HEK293T (cell line): ENCODE data around the gene TBC1D8.

ENCODE experiments used
- FOXA1 ChIP-seq: fragments of 450-650 bp; IDR thresholded peaks from 2 replicates; pipeline ENCODE4 v1.6.1; 2016; ENCODE audit warnings: mild to moderate bottlenecking
- SUZ12 ChIP-seq: fragments of 450-650 bp; IDR thresholded peaks from 2 replicates; pipeline ENCODE4 v1.6.1; 2016; ENCODE audit warnings: mild to moderate bottlenecking
- TARDBP ChIP-seq: fragments of 450-650 bp; IDR thresholded peaks from 2 replicates; pipeline ENCODE4 v1.6.1; 2016
- ZNF384 ChIP-seq: fragments of 450-650 bp; IDR thresholded peaks from 2 replicates; pipeline ENCODE4 v1.6.1; 2016

- no peak for TF ChIP-seq TARDBP
- no peak for TF ChIP-seq ZNF384
- TF ChIP-seq FOXA1 = no peak
- no peak for TF ChIP-seq SUZ12
These were observed 153.0 kb downstream of the TBC1D8 start for GRCh38 chr2:100998235-100998573.
